ENCODE results near the gene SCN10A. TPM values are rescaled to one million over a fixed set of nuclear protein-coding genes. Genes with fewer than 3 reads are reported as not detected.

Gene SCN10A
- total RNA-seq, 1 donor from 2014 or later = not detected

DNA sequence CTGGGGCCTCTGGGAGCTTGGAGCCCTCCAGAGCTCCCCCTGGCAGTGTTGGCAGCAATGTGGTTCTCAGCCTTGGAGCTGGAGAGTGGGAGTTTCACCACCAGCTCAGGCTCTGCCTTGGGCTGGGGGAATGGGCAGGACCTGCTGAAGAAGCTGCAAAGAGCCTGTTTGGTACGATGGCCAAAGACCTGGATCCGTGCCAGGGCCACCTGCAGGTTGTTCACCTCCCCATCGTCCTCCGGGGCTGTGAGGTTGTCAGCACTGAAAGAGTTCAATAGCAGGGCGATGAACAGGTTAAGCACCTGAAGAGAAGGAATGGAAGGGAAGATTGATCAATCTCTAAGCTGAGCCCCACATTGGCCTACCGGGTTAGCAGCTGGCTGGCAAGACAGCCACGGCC lies 89.3 kb downstream of the SCN10A start:
- Mint-ChIP-seq H3K4me3 (ENCODE audit: unreplicated experiment) (no peak overlapping the region), H3K9me3 (ENCODE audit: low read depth) (no peaks in the 10 kb centered on the region), H3K4me1 (ENCODE audit: low read depth) (no peaks in the 10 kb centered on the region), H3K27ac (ENCODE audit: unreplicated experiment) (no peak overlapping the region), H3K27me3 (ENCODE audit: low read depth) (peaks cover 6% of the 10 kb centered on the region), H3K36me3 (ENCODE audit: low read depth) (no peaks in the 10 kb centered on the region)
- TF ChIP-seq, protein P1, sequence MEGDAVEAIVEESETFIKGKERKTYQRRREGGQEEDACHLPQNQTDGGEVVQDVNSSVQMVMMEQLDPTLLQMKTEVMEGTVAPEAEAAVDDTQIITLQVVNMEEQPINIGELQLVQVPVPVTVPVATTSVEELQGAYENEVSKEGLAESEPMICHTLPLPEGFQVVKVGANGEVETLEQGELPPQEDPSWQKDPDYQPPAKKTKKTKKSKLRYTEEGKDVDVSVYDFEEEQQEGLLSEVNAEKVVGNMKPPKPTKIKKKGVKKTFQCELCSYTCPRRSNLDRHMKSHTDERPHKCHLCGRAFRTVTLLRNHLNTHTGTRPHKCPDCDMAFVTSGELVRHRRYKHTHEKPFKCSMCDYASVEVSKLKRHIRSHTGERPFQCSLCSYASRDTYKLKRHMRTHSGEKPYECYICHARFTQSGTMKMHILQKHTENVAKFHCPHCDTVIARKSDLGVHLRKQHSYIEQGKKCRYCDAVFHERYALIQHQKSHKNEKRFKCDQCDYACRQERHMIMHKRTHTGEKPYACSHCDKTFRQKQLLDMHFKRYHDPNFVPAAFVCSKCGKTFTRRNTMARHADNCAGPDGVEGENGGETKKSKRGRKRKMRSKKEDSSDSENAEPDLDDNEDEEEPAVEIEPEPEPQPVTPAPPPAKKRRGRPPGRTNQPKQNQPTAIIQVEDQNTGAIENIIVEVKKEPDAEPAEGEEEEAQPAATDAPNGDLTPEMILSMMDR (IDR thresholded peaks at IDR 0.05) = no peak
- no peak for DNase-seq (ENCODE audit: low spot score)

DNA sequence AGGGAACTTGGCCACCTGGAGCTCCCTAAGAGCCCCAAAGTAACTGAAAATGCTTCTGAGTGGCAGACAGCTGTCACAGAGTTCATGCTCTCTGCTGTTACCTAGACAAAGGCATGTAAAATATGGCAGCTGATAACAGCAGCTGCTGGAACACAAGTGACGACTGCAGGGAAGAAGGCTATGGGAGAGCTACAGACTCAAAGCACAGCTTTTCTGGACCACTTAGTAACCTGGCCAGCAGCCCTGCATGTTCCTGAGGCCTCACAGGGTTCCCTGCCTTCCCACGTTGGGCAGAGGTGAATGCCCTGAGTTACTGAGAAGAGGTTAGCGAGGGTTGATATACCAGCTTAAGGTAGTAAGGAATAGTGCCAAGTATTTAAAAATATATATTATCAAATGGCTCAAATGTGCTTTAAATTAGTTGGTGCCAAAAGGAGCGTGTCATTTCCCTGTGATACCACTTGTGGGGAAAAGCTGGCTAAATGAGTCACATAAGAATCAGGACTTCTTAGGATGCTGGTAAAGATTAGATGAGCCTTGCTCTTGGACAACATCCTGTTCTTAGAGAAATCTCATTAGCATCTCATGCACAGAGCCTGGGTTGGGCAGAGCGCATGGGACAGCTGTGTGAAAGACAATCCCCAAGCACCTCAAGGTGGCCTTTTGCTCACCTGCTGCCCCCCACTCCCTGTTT lies 90.1 kb downstream of the SCN10A start:
- Mint-ChIP-seq H3K27me3 (ENCODE audit: low read depth) (peaks cover 6% of the 10 kb centered on the region), H3K27ac (ENCODE audit: unreplicated experiment) (no peak overlapping the region), H3K36me3 (ENCODE audit: low read depth) (no peaks in the 10 kb centered on the region), H3K4me1 (ENCODE audit: low read depth) (no peaks in the 10 kb centered on the region), H3K4me3 (ENCODE audit: unreplicated experiment) (no peak overlapping the region), H3K9me3 (ENCODE audit: low read depth) (no peaks in the 10 kb centered on the region)
- DNase-seq (ENCODE audit: low spot score) = no peak
- TF ChIP-seq, protein P1 (IDR thresholded peaks at IDR 0.05) = no peak

DNA sequence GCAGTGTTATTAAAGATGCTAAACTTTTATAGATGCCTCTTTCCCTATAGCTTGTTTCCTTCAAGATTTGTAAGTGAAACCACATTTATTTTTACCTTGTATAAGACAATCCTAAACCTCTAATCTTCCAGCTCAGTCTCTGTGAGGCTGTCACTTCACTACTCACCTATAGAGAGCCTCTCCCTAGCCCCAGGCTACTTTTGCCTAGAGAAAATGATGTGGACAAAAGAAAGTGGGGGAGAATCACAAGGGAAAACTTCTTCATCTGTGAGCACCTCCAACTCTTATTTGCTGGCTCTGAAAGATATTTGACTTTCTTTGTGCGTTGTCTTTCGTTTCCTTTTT lies 91.7 kb downstream of the SCN10A start:
- DNase-seq (ENCODE audit: low spot score) = no peak
- TF ChIP-seq, protein P1 (IDR thresholded peaks at IDR 0.05) = no peak
- Mint-ChIP-seq H3K4me1 (ENCODE audit: low read depth) (no peaks in the 10 kb centered on the region), H3K36me3 (ENCODE audit: low read depth) (no peaks in the 10 kb centered on the region), H3K9me3 (ENCODE audit: low read depth) (no peaks in the 10 kb centered on the region), H3K27me3 (ENCODE audit: low read depth) (peaks cover 3% of the 10 kb centered on the region), H3K4me3 (ENCODE audit: unreplicated experiment) (no peak overlapping the region), H3K27ac (ENCODE audit: unreplicated experiment) (no peak overlapping the region)

DNA sequence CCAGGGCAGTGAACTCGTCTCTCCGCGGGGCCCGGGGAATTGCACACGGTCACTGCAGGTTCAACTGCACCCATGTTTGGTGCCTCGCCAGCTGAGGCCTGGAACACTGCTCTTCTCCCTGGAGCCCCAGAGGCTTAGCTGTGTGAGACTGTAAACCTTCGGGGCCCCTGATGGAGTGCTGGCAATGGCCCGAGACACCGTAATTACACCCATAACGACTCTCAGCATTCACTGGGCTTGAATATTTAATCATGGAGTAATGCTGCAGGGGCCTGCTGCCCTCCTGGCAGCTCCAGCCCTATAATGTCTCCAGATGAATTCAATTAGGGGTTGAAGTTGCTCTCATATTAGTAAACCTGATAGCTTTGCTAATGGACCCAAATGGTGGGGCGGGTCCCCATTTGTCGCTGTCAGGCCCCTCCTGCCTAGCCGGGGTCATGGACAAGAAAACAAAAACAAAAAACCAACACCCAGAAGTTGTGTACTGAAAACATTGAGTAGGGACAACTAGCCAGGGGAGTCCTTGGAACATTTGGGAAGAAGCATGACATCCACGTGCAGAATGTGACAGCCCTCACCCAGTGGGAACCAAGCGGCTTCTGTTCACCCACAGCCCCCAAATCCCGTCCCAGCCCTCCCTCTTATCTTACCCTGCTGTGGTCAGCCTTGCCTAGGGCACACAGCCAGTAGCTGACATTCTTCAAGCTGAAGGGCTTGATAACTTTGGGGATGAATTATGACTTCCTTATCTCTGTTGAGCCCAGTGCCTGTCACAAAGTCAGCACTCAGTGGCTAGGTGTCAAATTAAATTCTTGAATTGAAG lies 92.2 kb downstream of the SCN10A start:
- Mint-ChIP-seq H3K4me3 (ENCODE audit: unreplicated experiment) (no peak overlapping the region), H3K36me3 (ENCODE audit: low read depth) (no peaks in the 10 kb centered on the region), H3K27ac (ENCODE audit: unreplicated experiment) (no peak overlapping the region), H3K4me1 (ENCODE audit: low read depth) (no peaks in the 10 kb centered on the region), H3K27me3 (ENCODE audit: low read depth) (peaks cover 4% of the 10 kb centered on the region), H3K9me3 (ENCODE audit: low read depth) (no peaks in the 10 kb centered on the region)
- no peak for DNase-seq (ENCODE audit: low spot score)
- TF ChIP-seq, protein P1 (IDR thresholded peaks at IDR 0.05) = no peak

DNA sequence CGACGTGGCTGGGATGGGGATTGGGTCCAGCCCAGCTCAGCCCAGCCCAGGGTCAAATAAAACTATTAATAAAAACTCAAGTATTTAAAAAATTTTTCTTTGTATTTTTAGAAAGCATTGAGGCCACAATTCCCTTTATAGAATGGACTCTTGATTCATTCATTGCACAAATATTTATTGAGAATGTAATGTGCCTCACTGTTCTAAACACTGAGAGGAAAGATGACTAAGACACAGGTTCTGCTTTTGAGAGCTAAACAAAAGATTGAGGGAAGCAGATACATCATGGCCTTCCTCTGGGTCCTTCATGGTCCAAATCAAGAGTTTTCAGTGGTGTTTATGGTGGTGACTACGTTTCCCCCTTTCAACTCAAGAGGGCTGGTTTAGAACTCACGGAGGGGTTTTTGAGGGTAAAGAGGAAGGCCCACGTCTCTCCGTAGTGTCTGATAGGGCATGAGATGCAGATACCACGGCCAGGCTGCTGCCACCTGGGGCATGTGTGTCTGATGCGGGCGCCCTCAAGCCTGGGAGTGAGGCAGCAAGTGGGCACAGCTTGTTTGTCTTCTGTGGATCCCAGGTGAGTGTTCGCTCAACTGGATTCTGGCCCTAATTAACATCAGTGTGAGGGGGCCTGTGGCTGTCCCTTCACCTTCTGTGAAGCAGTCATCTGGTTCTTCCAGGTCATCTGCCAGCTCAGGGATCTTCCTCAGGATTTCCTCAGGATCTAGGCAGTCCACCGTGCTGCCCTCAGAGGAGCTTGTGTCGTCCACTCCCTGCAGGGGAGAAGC lies 93.0 kb downstream of the SCN10A start:
- no peak overlapping the region for H3K27ac Mint-ChIP-seq (ENCODE audit: unreplicated experiment)
- H3K4me3 Mint-ChIP-seq (ENCODE audit: unreplicated experiment) = no peak overlapping the region
- peaks cover 5% of the 10 kb centered on the region for H3K27me3 Mint-ChIP-seq (ENCODE audit: low read depth)
- no peaks in the 10 kb centered on the region for H3K4me1 Mint-ChIP-seq (ENCODE audit: low read depth)
- DNase-seq (ENCODE audit: low spot score) = peak; percentile 81
- TF ChIP-seq, protein P1 (IDR thresholded peaks at IDR 0.05) = no peak
- no peaks in the 10 kb centered on the region for H3K36me3 Mint-ChIP-seq (ENCODE audit: low read depth)
- H3K9me3 Mint-ChIP-seq (ENCODE audit: low read depth) = no peaks in the 10 kb centered on the region

Data from chondrocyte (in vitro differentiated cells).